Transverse colon (tissue), 4 donors: ENCODE data around the gene OLFM4. TPM values are rescaled to one million over a fixed set of nuclear protein-coding genes. Genes with fewer than 3 reads are reported as not detected.
"Not testable (repeated sequence)": the region's sequence is repeated elsewhere in the genome, so short reads cannot be mapped to it uniquely, and the experiment has no call there.

Experiments
- DNase-seq: peaks from one replicate; pipeline ENCODE4 v3.0.0-alpha.2; 2019
- H3K27ac ChIP-seq, 4 donors: fragments of 200-600 bp; sonication (generic); 2 replicates each; pipeline ENCODE4 v1.5.1; 2016 to 2018; ENCODE audit warnings: inconsistent platforms in 4 of 4
- H3K27me3 ChIP-seq: fragments of 200-600 bp; sonication (generic); 2 replicates; pipeline ENCODE4 v1.5.1; 2017; ENCODE audit warnings: inconsistent platforms
- H3K36me3 ChIP-seq, 4 donors: fragments of 200-600 bp; sonication (generic); 2 replicates each; pipeline ENCODE4 v1.5.1; 2017 to 2019; ENCODE audit warnings: inconsistent platforms in 4 of 4
- H3K4me1 ChIP-seq, 4 donors: fragments of 200-600 bp; sonication (generic); 2 replicates each; pipeline ENCODE4 v1.5.1; 2017 to 2020; ENCODE audit warnings: inconsistent platforms in 4 of 4
- H3K4me3 ChIP-seq, 4 donors: fragments of 200-600 bp; sonication (generic); 1 replicate in 1 of 4; 2 replicates in 3 of 4; pipeline versions ENCODE4 v1.5.1 to v1.6.1; 2017 to 2019; ENCODE audit warnings: inconsistent platforms in 4 of 4
- H3K9me3 ChIP-seq, 2 donors: fragments of 200-600 bp; sonication (generic); 2 replicates each; pipeline ENCODE4 v1.5.1; 2017 to 2019; ENCODE audit warnings: inconsistent platforms in 2 of 2
- EP300 ChIP-seq: sonication (generic); formaldehyde crosslinking; IDR thresholded peaks from one replicate; pipeline ENCODE4 v1.6.1; 2017; ENCODE audit warnings: antibody characterized with exemption, low read depth
- POLR2A ChIP-seq: fragments of 450-650 bp; IDR thresholded peaks from one replicate; pipeline ENCODE4 v1.6.1; 2016; ENCODE audit warnings: antibody characterized with exemption, mild to moderate bottlenecking, moderate library complexity
- POLR2AphosphoS5 ChIP-seq, 3 donors: sonication (generic); formaldehyde crosslinking; IDR thresholded peaks; one replicate each; pipeline ENCODE4 v1.6.1; 2016; ENCODE audit warnings: antibody characterized with exemption in 3 of 3
- WGBS, 2 donors: methylation state at CpG; one replicate each; pipeline ENCODE4 v1.1.5; 2018; ENCODE audit warnings: low coverage in 1 of 2; 5-methylcytosine and 5-hydroxymethylcytosine counted together
- in situ Hi-C, 4 donors: fragments of 200-750 bp; cut with MboI; loops; one replicate each; pipeline versions ENCODE4 v1.15.0 to v1.15.1; 2017; ENCODE audit warnings: low sequenced_read_pairs in 3 of 4, low pct_ligation_motif_present in 1 of 4, low pct_unique_long_range_greater_than_20kb in 1 of 4
- intact Hi-C: fragments of 100-400 bp; cut with DNase I; formaldehyde crosslinking; loops from one replicate; pipeline ENCODE4 v1.15.1; 2023; ENCODE audit warnings: low total_unique reads
- total RNA-seq, 4 donors: library from RNA; depleted of rRNA; stranded (reverse); fragments of >200 nt; gene quantifications; one replicate each; pipeline ENCODE4 v1.1.0, GENCODE V29; 2016
- TF ChIP-seq, protein P1 (sequence below), 5 experiments: fragments of 200-600 bp in 3 of 5; fragments of 450-650 bp in 2 of 5; sonication (generic) in 3 of 5; IDR thresholded peaks; 1 replicate in 2 of 5; 2 replicates in 3 of 5; pipeline ENCODE4 v1.5.1; 2016 to 2017; ENCODE audit warnings: antibody characterized with exemption in 5 of 5, inconsistent platforms in 3 of 5, mild to moderate bottlenecking in 2 of 5, moderate library complexity in 1 of 5

The OLFM4 gene
- total RNA-seq, 4 donors from 2014 or later: 3.4 to 61.0 (median 51.9) TPM

DNA sequence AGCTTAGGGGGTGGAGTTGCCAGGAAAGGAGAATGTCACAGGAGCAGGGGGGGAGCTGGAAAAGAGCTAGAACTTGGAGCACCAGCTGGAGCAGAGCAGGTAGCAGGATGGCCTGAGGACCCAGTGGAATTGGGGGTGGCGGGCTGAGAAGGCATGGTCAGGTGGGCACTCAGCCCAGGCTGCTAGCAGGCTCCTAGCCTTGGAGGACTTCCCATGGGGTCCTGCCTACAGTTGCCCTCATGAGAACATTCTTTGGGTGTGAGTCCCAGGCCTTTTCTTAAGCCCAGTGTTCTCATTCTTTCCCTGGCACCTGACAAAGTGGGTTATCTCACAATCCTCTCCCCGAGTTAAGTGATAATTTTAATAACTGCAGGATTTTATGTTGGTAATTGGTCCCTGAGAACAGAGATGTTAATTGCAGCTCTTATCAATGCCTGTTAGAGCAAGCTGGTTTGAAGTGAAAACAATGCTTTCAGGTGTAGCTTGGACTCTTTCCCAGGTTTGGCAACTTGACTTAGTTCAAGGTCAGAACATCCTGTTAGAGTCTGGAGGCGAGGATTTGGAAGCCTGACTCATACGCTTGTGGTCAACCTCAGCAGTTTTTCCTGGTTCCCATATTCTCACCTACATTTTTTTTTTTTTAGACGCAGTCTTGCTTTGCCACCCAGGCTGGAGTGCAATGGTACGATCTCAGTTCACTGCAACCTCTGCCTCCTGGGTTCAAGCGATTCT lies 18.1 kb upstream of the OLFM4 start:
- peaks cover 0 to 6% (median 0%) of the 10 kb centered on the region in 4 donors for H3K4me1 ChIP-seq
- no peak overlapping the region for H3K4me3 ChIP-seq
- no peaks in the 10 kb centered on the region for H3K36me3 ChIP-seq
- intact Hi-C loops (no loop called here), in situ Hi-C loops (no loop called here)
- WGBS, 2 donors: 30 to 40% methylated on average over 4 to 7 of the region's 7 CpGs
- DNase-seq: peak; percentile 43
- TF ChIP-seq, protein P1, sequence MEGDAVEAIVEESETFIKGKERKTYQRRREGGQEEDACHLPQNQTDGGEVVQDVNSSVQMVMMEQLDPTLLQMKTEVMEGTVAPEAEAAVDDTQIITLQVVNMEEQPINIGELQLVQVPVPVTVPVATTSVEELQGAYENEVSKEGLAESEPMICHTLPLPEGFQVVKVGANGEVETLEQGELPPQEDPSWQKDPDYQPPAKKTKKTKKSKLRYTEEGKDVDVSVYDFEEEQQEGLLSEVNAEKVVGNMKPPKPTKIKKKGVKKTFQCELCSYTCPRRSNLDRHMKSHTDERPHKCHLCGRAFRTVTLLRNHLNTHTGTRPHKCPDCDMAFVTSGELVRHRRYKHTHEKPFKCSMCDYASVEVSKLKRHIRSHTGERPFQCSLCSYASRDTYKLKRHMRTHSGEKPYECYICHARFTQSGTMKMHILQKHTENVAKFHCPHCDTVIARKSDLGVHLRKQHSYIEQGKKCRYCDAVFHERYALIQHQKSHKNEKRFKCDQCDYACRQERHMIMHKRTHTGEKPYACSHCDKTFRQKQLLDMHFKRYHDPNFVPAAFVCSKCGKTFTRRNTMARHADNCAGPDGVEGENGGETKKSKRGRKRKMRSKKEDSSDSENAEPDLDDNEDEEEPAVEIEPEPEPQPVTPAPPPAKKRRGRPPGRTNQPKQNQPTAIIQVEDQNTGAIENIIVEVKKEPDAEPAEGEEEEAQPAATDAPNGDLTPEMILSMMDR (IDR thresholded peaks at IDR 0.05): no peak
- no peak for TF ChIP-seq EP300
- no peak for TF ChIP-seq POLR2A
- TF ChIP-seq POLR2AphosphoS5 (IDR thresholded peaks at IDR 0.05): no peak
- H3K27me3 ChIP-seq: no peaks in the 10 kb centered on the region
- peak overlapping the region; percentile 36 to 67 (median 56) for H3K27ac ChIP-seq
- no peaks in the 10 kb centered on the region for H3K9me3 ChIP-seq

DNA sequence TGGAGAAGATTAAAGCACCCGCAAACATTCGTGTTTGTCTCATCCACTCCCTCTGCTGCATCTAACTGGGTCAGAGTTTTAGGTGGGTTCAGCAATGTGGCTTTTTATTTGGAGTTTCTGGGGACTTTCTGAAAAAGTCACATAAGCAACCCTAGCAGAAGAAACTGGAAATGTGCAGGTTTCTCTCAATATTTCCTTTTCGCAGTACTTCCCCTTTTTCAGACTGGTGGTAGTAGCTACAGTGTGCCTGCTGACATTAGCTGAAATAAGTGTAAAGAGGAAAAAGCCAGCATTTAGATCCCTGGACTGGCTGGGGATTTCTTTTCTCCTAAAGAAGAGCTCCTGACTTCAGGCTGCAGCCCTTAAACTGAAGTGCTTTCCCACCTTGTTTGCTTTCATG lies 15.9 kb upstream of the OLFM4 start:
- no peak for TF ChIP-seq POLR2AphosphoS5 (IDR thresholded peaks at IDR 0.05)
- TF ChIP-seq EP300: no peak
- TF ChIP-seq POLR2A: no peak
- TF ChIP-seq, protein P1 (IDR thresholded peaks at IDR 0.05): no peak
- in situ Hi-C loops (no loop called here), intact Hi-C loops (no loop called here)
- 62 to 63% methylated on average over 3 of the region's 3 CpGs for WGBS, 2 donors
- Histone ChIP-seq H3K4me1 (peaks cover 0 to 6% (median 1%) of the 10 kb centered on the region in 4 donors), H3K9me3 (no peaks in the 10 kb centered on the region), H3K4me3 (no peak overlapping the region), H3K36me3 (no peaks in the 10 kb centered on the region), H3K27ac (no peak overlapping the region), H3K27me3 (no peaks in the 10 kb centered on the region)
- DNase-seq: no peak

DNA sequence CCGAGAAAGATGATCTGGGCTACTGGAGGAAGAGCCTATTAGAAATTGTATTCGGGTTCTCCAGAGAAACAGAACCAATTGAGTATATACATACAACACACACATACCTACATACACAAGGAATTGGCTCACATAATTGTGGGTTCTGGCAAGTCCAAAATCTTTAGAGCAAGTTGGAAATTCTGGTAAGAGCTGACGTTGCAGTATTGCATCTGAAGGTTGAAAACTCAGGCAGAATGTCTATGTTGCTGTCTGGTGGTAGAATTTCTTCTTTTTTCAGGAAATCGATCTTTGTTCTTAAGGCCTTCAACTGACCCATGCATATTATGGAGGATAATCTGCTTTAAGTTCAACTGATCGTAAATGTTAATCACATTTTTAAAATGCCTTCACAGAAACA lies 15.5 kb upstream of the OLFM4 start:
- in situ Hi-C loops (no loop called here), intact Hi-C loops (no loop called here)
- WGBS, 2 donors: 56 to 67% methylated on average over 4 to 5 of the region's 5 CpGs
- H3K4me3 ChIP-seq: no peak overlapping the region
- H3K9me3 ChIP-seq: no peaks in the 10 kb centered on the region
- no peaks in the 10 kb centered on the region for H3K36me3 ChIP-seq
- no peak for DNase-seq
- H3K27me3 ChIP-seq: no peaks in the 10 kb centered on the region
- TF ChIP-seq POLR2A (no peak), EP300 (no peak), POLR2AphosphoS5 (IDR thresholded peaks at IDR 0.05) (no peak)
- TF ChIP-seq, protein P1 (IDR thresholded peaks at IDR 0.05): no peak
- no peak overlapping the region for H3K27ac ChIP-seq
- H3K4me1 ChIP-seq: peaks cover 0 to 6% (median 1%) of the 10 kb centered on the region in 4 donors

DNA sequence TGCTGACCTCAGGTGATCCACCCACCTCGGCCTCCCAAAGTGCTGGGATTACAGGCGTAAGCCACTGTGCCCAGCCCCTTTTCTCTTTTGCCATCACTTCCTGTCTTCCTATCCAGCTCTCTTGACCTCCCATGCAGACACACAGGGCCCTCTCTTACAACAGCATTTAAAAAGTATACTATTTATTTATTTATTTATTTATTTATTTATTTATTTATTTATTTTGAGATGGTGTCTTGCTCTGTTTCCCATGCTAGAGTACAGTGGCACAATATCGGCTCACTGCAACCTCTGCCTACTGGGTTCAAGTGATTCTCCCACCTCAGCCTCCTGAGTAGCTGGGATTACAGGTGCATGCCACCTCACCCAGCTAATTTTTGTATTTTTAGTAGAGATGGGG lies 14.6 kb upstream of the OLFM4 start:
- H3K27ac ChIP-seq, in situ Hi-C loops, DNase-seq, H3K9me3 ChIP-seq, intact Hi-C loops, H3K27me3 ChIP-seq, H3K36me3 ChIP-seq, H3K4me1 ChIP-seq, H3K4me3 ChIP-seq: not testable (repeated sequence)
- 81 to 100% methylated on average over 1 to 3 of the region's 3 CpGs for WGBS, 2 donors
